GM12865 (cell line): ENCODE results near the gene PHLDB2.

Experiments used
- DNase-seq: peaks from one replicate; pipeline ENCODE4 v3.0.0; 2010; ENCODE audit warnings: low read depth
- H3K4me3 ChIP-seq: 2 replicates; pipeline ENCODE4 v1.5.1; 2011; ENCODE audit warnings: mild to moderate bottlenecking, low read depth, low read length, control low read depth
- TF ChIP-seq, protein P1 (sequence below): IDR thresholded peaks from 2 replicates; pipeline ENCODE4 v1.5.1; 2011; ENCODE audit warnings: low read length, control low read depth, low read depth, inconsistent platforms; ENCODE audit not compliant: insufficient read depth; ENCODE audit errors: missing control alignments

PHLDB2 gene

DNA sequence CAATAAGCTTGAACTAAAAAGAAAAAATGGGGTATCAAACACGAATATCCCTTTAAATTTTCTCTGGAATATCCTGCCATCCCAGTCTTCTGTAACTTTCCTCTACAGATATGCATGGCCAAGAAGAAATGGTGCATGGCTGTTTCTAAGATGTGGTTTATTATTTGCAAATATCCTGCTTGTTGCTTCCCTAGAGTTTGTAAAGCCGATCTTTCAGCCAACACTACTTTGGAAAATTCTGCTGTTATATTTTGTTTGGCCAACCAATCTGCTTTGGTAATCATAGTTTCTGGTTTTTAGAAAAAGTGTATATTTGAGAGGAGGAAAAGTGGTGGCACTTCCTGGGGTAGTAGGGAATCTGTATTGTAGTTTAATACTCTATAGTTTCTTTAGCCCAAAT, 13.9 kb downstream of the PHLDB2 start:
- no peak overlapping the region for H3K4me3 ChIP-seq
- TF ChIP-seq, protein P1, sequence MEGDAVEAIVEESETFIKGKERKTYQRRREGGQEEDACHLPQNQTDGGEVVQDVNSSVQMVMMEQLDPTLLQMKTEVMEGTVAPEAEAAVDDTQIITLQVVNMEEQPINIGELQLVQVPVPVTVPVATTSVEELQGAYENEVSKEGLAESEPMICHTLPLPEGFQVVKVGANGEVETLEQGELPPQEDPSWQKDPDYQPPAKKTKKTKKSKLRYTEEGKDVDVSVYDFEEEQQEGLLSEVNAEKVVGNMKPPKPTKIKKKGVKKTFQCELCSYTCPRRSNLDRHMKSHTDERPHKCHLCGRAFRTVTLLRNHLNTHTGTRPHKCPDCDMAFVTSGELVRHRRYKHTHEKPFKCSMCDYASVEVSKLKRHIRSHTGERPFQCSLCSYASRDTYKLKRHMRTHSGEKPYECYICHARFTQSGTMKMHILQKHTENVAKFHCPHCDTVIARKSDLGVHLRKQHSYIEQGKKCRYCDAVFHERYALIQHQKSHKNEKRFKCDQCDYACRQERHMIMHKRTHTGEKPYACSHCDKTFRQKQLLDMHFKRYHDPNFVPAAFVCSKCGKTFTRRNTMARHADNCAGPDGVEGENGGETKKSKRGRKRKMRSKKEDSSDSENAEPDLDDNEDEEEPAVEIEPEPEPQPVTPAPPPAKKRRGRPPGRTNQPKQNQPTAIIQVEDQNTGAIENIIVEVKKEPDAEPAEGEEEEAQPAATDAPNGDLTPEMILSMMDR = no peak

DNA sequence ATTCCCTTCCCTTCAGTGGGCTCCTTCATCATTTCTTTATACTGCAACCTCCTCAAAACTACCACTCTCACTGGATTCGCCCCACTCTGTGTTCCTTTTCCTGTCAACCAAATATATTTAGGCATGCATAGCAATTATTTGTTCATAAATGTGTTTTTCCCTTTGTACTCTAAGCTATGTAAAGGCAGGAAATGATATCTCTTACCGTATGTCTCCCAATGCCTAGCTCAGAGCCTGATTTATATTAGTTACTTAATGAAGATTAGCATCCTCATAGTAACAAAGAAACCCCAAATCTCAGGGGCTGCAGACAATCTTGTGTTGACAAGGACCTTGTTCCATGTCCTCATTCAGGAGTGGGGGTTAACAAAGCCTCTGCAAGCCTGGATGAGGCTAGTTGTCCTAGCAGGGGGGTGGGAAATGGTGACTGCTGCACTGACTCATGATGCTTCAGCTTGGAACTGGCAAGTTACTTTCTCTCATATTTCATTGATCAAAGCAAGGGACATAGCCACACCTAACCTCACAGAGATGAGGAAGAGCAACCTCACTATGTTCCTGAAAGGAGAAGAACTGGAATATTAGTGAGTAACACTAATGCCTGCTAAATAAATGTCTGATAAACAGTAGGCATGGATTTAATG, 15.2 kb downstream of the PHLDB2 start:
- DNase-seq = no peak
- TF ChIP-seq, protein P1 = no peak
- H3K4me3 ChIP-seq = no peak overlapping the region

More for the DNA sequence above, 13.9 kb downstream of the PHLDB2 start:
- no peak for DNase-seq

DNA sequence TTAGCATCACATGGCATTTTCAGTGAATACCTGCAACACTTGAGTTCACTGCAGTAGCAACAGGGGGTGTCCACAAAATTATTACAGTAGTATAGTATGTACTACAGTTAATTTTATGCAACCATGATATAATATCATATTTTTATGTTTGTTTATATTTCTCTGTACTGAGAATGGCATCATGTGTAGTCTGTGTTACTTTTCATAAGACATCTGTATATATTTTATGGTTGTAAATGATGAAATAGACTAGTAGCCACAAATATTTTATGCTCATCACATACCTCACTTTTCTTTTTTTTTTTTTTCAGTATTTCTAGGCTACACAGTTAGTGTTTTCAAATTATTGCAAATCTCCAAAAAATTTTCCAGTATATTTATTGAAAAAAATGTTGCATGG, 22.4 kb downstream of the PHLDB2 start:
- DNase-seq = no peak
- no peak overlapping the region for H3K4me3 ChIP-seq
- TF ChIP-seq, protein P1 = no peak

DNA sequence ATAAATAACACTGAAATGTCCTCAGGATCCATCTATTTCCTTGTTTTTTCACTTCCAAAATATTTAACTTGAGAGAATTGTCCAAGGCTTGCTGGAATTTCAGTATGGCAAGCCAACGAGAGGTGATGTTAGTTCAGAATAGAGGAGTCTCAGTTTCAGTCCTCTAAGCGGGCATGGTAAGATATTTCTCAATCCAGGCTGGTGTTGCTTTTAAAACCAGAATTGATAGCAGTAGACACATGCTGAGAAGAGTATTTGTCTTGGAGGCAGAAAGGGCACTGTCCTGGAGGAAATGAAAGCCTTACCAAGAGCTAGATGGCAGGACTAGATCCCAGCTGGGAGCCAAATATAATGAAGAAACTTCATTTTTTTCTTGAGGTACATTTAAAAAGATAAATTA, 23.1 kb downstream of the PHLDB2 start:
- no peak for DNase-seq
- H3K4me3 ChIP-seq = no peak overlapping the region
- TF ChIP-seq, protein P1 = no peak

DNA sequence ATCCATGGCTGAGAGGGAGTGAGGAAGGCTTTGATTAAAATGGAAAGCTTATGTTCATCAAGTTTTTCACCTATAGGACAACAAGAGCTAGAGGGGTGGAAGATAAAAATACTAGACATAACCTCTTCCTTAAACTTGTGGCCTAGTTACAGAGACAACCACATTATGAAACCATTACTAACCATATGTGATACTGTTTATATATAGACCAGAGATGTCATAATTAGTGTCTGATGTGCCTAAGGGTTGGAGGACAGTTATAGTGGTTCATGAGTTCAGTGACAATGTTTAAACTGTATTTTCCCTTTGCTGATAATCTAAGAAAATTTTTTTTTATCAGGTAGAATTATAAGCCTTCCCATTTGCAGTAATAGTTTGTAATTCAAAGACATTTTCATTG, 23.7 kb downstream of the PHLDB2 start:
- TF ChIP-seq, protein P1 = no peak
- no peak overlapping the region for H3K4me3 ChIP-seq
- DNase-seq = peak; percentile 18

DNA sequence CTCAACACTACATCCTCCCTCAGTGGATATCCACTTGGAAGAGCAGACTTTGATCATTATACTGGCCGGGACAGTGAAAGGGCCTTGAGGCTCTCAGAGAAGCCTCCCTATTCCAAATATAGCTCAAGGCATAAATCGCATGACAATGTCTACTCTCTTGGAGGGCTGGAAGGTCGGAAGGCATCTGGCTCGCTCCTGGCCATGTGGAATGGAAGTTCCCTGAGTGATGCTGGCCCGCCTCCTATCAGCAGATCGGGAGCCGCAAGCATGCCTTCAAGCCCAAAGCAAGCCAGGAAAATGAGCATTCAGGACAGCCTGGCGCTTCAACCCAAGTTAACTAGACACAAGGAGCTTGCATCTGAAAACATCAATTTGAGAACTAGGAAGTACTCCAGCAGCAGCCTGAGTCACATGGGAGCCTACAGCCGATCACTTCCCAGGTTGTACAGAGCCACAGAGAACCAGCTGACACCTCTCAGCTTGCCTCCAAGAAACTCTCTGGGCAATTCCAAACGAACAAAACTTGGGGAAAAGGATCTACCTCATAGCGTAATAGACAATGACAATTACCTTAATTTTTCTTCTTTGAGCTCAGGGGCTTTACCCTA, 25.4 kb downstream of the PHLDB2 start:
- H3K4me3 ChIP-seq = no peak overlapping the region
- no peak for DNase-seq
- TF ChIP-seq, protein P1 = no peak

DNA sequence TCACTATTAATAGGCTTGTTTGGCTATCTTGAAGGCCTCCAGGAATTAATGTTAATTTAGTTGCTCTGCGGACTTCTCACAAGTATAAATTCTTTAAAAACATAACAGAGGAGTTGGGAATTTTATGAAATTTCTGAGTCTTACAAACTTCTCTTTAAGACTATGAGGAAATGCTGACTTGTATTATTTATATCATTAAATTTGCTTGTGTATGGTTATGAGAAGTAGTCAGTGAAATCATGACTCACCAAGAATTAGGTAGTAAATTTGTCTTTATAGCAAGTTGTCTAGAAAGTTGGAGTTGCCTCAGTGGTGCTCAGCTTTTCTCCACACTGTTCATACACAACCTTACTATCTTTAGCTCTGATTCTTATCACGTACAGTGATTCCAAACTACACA, 26.5 kb downstream of the PHLDB2 start:
- TF ChIP-seq, protein P1 = no peak
- no peak for DNase-seq
- H3K4me3 ChIP-seq = no peak overlapping the region
